IMR-90 (cell line): Measurements from ENCODE around the gene FDX1. TPM values are rescaled to one million over a fixed set of nuclear protein-coding genes. Genes with fewer than 3 reads are reported as not detected.

Experiments
- ATAC-seq: fragments of 200-7000 bp; cut with Tn5 transposase; 2 replicates; pipeline ENCODE4 v1.9.1; 2020; ENCODE audit warnings: low read depth, mild to moderate bottlenecking, moderate library complexity
- BruUV-seq: library from RNA; stranded (reverse); fragments of 400-500 nt; replicated peaks from 2 replicates; lab custom pipeline; 2021; lab: Mats Ljungman, UMichigan
- CTCF ChIA-PET: fragments of 300-600 bp; formaldehyde crosslinking; extraction: SDS; loops from one replicate; lab custom pipeline; 2021; ENCODE audit warnings: antibody characterized with exemption; lab: Yijun Ruan, JAX
- POLR2A ChIA-PET: fragments of 300-600 bp; sonication (Branson Sonifier 250); formaldehyde crosslinking; loops from one replicate; lab custom pipeline; 2022; ENCODE audit warnings: antibody characterized with exemption; ENCODE audit not compliant: unreplicated experiment; lab: Charles Lee
- DNase-seq: peaks from one replicate; pipeline ENCODE4 v3.0.0; 2013
- H2AFZ ChIP-seq: replicated peaks from 2 replicates; pipeline ENCODE3; 2013; ENCODE audit warnings: low read length, mild to moderate bottlenecking; ENCODE audit not compliant: poor library complexity
- H2AK5ac ChIP-seq: 2 replicates; pipeline ENCODE4 v1.6.1; 2013; ENCODE audit warnings: low read depth, low read length, inconsistent platforms
- H2AK9ac ChIP-seq: replicated peaks from 2 replicates; pipeline ENCODE3; 2013; ENCODE audit warnings: mild to moderate bottlenecking, low read depth, low read length, moderate library complexity; ENCODE audit not compliant: poor library complexity
- H2BK120ac ChIP-seq: 2 replicates; pipeline ENCODE4 v1.6.1; 2013; ENCODE audit warnings: low read depth, low read length, inconsistent platforms
- H2BK15ac ChIP-seq: 3 replicates; pipeline ENCODE4 v1.6.1; 2013; ENCODE audit warnings: low read depth, low read length, inconsistent platforms
- H2BK20ac ChIP-seq: 2 replicates; pipeline ENCODE4 v1.6.1; 2013; ENCODE audit warnings: low read depth, mild to moderate bottlenecking, inconsistent platforms, low read length, moderate library complexity
- H2BK5ac ChIP-seq: 2 replicates; pipeline ENCODE4 v1.6.1; 2013; ENCODE audit warnings: mild to moderate bottlenecking, low read depth, low read length, inconsistent platforms; ENCODE audit not compliant: poor library complexity, severe bottlenecking
- H3K14ac ChIP-seq: replicated peaks from 2 replicates; pipeline ENCODE4 v1.6.1; 2013; ENCODE audit warnings: low read depth, low read length, inconsistent platforms
- H3K18ac ChIP-seq: 2 replicates; pipeline ENCODE4 v1.6.1; 2013; ENCODE audit warnings: low read depth, low read length, control low read depth
- H3K23ac ChIP-seq: 2 replicates; pipeline ENCODE4 v1.6.1; 2013; ENCODE audit warnings: low read depth, low read length, inconsistent platforms
- H3K27ac ChIP-seq: 2 replicates; pipeline ENCODE4 v1.5.1; 2013; ENCODE audit warnings: mild to moderate bottlenecking, control low read depth, low read length; ENCODE audit not compliant: insufficient read depth
- H3K27me3 ChIP-seq: 2 replicates; pipeline ENCODE4 v1.6.1; 2013; ENCODE audit warnings: low read length; ENCODE audit not compliant: control insufficient read depth, insufficient read depth
- H3K36me3 ChIP-seq: 2 replicates; pipeline ENCODE4 v1.6.1; 2013; ENCODE audit warnings: low read length, mixed read lengths; ENCODE audit not compliant: control insufficient read depth, insufficient read depth
- H3K4ac ChIP-seq: 2 replicates; pipeline ENCODE4 v1.6.1; 2013; ENCODE audit warnings: low read depth, low read length, inconsistent platforms
- H3K4me1 ChIP-seq: 2 replicates; pipeline ENCODE4 v1.6.1; 2013; ENCODE audit warnings: low read length, mixed read lengths; ENCODE audit not compliant: control insufficient read depth, insufficient read depth
- H3K4me2 ChIP-seq: 2 replicates; pipeline ENCODE4 v1.6.1; 2013; ENCODE audit warnings: low read depth, mild to moderate bottlenecking, control low read depth, low read length, moderate library complexity
- H3K4me3 ChIP-seq: 2 replicates; pipeline ENCODE4 v1.5.1; 2013; ENCODE audit warnings: low read depth, mild to moderate bottlenecking, control low read depth, low read length, moderate library complexity; ENCODE audit not compliant: insufficient read depth
- H3K56ac ChIP-seq: 2 replicates; pipeline ENCODE4 v1.6.1; 2013; ENCODE audit warnings: low read length, inconsistent platforms; ENCODE audit not compliant: insufficient read depth; ENCODE audit errors: extremely low read depth
- H3K79me1 ChIP-seq, 2 experiments: 2 replicates each; pipeline ENCODE4 v1.6.1; 2013; ENCODE audit warnings: low read length in 2 of 2, inconsistent platforms in 1 of 2, low read depth in 1 of 2
- H3K9ac ChIP-seq: 2 replicates; pipeline ENCODE4 v1.6.1; 2013; ENCODE audit warnings: low read depth, low read length, control low read depth
- H3K9me1 ChIP-seq: 2 replicates; pipeline ENCODE4 v1.6.1; 2013; ENCODE audit warnings: low read length, inconsistent platforms; ENCODE audit not compliant: insufficient read depth
- H3K9me3 ChIP-seq: 2 replicates; pipeline ENCODE4 v1.6.1; 2013; ENCODE audit warnings: low read length; ENCODE audit not compliant: control insufficient read depth, insufficient read depth
- H4K20me1 ChIP-seq: 2 replicates; pipeline ENCODE4 v1.6.1; 2013; ENCODE audit warnings: low read length, inconsistent platforms; ENCODE audit not compliant: insufficient read depth
- H4K5ac ChIP-seq: 2 replicates; pipeline ENCODE4 v1.6.1; 2013; ENCODE audit warnings: mild to moderate bottlenecking, low read depth, low read length, control low read depth
- H4K8ac ChIP-seq, 2 experiments: 2 replicates each; pipeline ENCODE4 v1.6.1; 2013; ENCODE audit warnings: low read depth in 2 of 2, low read length in 2 of 2, control low read depth in 1 of 2, inconsistent platforms in 1 of 2
- H4K91ac ChIP-seq: 2 replicates; pipeline ENCODE4 v1.6.1; 2013; ENCODE audit warnings: low read depth, low read length, inconsistent platforms; ENCODE audit not compliant: insufficient read depth
- BHLHE40 ChIP-seq: fragments of 150-350 bp; IDR thresholded peaks from 2 replicates; pipeline ENCODE4 v1.6.1; 2016; ENCODE audit warnings: mild to moderate bottlenecking, low read depth, low read length
- CEBPB ChIP-seq: IDR thresholded peaks from 2 replicates; pipeline ENCODE4 v1.6.1; 2012; ENCODE audit warnings: low read depth, low read length, improper control_type of control experiment
- ELK1 ChIP-seq: fragments of 150-350 bp; IDR thresholded peaks from 2 replicates; pipeline ENCODE4 v1.6.1; 2016; ENCODE audit warnings: low read depth, mild to moderate bottlenecking, low read length, moderate library complexity, borderline replicate concordance
- FOS ChIP-seq: fragments of 150-350 bp; IDR thresholded peaks from 2 replicates; pipeline ENCODE4 v1.6.1; 2016; ENCODE audit warnings: low read depth, low read length
- MAFK ChIP-seq: IDR thresholded peaks from 2 replicates; pipeline ENCODE4 v1.6.1; 2012; ENCODE audit warnings: low read depth, low read length, improper control_type of control experiment
- MAZ ChIP-seq: IDR thresholded peaks from 2 replicates; pipeline ENCODE4 v1.6.1; 2012; ENCODE audit warnings: low read depth, mild to moderate bottlenecking, low read length, improper control_type of control experiment, moderate library complexity, borderline replicate concordance
- MXI1 ChIP-seq: IDR thresholded peaks from 2 replicates; pipeline ENCODE4 v1.6.1; 2012; ENCODE audit warnings: low read depth, mild to moderate bottlenecking, low read length, moderate library complexity, borderline replicate concordance
- NFE2L2 ChIP-seq: fragments of 150-350 bp; IDR thresholded peaks from 2 replicates; pipeline ENCODE4 v1.6.1; 2016; ENCODE audit warnings: low read depth, mild to moderate bottlenecking, low read length
- POLR2A ChIP-seq: IDR thresholded peaks from 2 replicates; pipeline ENCODE4 v1.6.1; 2012; ENCODE audit warnings: mild to moderate bottlenecking, low read depth, low read length
- RAD21 ChIP-seq: IDR thresholded peaks from 2 replicates; pipeline ENCODE4 v1.6.1; 2012; ENCODE audit warnings: low read length, improper control_type of control experiment
- RCOR1 ChIP-seq: IDR thresholded peaks from 2 replicates; pipeline ENCODE4 v1.6.1; 2012; ENCODE audit warnings: mild to moderate bottlenecking, low read length, improper control_type of control experiment; ENCODE audit not compliant: insufficient replicate concordance
- RFX5 ChIP-seq: IDR thresholded peaks from 2 replicates; pipeline ENCODE4 v1.8.0; 2012; ENCODE audit warnings: low read depth, mild to moderate bottlenecking, low read length, moderate library complexity
- SMC3 ChIP-seq: fragments of 150-350 bp; IDR thresholded peaks from 2 replicates; pipeline ENCODE4 v1.6.1; 2016; ENCODE audit warnings: low read depth, mild to moderate bottlenecking, antibody characterized with exemption, low read length, moderate library complexity
- WGBS, 2 experiments: methylation state at CpG; one replicate each; pipeline versions ENCODE4 v1.1.5 to v1.1.7; 2013; ENCODE audit warnings: missing lambda C conversion rate in 2 of 2; ENCODE audit not compliant: insufficient read length in 1 of 2; ENCODE audit errors: extremely low coverage in 2 of 2; 5-methylcytosine and 5-hydroxymethylcytosine counted together
- dilution Hi-C: fragments of 300-500 bp; cut with HindIII; formaldehyde crosslinking; loops from one replicate; pipeline ENCODE4 v1.14.3; 2018; ENCODE audit warnings: low sequenced_read_pairs; ENCODE audit not compliant: unreplicated experiment
- in situ Hi-C: fragments of 300-500 bp; cut with MboI; formaldehyde crosslinking; loops from 3 replicates; pipeline ENCODE4 v1.14.3; 2019; ENCODE audit warnings: low sequenced_read_pairs, inconsistent platforms, mixed read lengths
- intact Hi-C: fragments of 100-400 bp; cut with micrococcal nuclease; formaldehyde crosslinking; loops from 2 replicates; pipeline ENCODE4 v1.10.0; 2022
- polyA plus RNA-seq, 3 experiments: library from polyadenylated mRNA; depleted of rRNA; stranded (reverse); fragments of >200 nt; gene quantifications; 2 replicates each; pipeline ENCODE4 v1.2.3, GENCODE V29; 2012; ENCODE audit warnings: low replicate concordance in 1 of 3
- total RNA-seq: library from RNA; depleted of rRNA; stranded (reverse); fragments of >200 nt; gene quantifications from 2 replicates; pipeline ENCODE4 v1.2.3, GENCODE V29; 2012
- TF ChIP-seq, protein P1 (sequence below): fragments of 150-350 bp; IDR thresholded peaks from 2 replicates; pipeline ENCODE4 v1.6.1; 2017; ENCODE audit warnings: mild to moderate bottlenecking, antibody characterized with exemption, low read length, low read depth
- TF ChIP-seq, protein P2 (sequence below): conservative IDR thresholded peaks from 2 replicates; pipeline ENCODE4 v1.5.1; 2012; ENCODE audit warnings: mild to moderate bottlenecking, low read depth, low read length, improper control_type of control experiment

The FDX1 gene
- total and polyA plus RNA-seq, 2 of the 4 experiments (the other 2 are of a cell fraction), result 4.3 to 5.1 TPM

- H4K5ac ChIP-seq, result no peak overlapping the region
- TF ChIP-seq, protein P1, sequence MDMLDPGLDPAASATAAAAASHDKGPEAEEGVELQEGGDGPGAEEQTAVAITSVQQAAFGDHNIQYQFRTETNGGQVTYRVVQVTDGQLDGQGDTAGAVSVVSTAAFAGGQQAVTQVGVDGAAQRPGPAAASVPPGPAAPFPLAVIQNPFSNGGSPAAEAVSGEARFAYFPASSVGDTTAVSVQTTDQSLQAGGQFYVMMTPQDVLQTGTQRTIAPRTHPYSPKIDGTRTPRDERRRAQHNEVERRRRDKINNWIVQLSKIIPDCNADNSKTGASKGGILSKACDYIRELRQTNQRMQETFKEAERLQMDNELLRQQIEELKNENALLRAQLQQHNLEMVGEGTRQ, result no peak
- TF ChIP-seq NFE2L2, result no peak
- TF ChIP-seq, protein P2, sequence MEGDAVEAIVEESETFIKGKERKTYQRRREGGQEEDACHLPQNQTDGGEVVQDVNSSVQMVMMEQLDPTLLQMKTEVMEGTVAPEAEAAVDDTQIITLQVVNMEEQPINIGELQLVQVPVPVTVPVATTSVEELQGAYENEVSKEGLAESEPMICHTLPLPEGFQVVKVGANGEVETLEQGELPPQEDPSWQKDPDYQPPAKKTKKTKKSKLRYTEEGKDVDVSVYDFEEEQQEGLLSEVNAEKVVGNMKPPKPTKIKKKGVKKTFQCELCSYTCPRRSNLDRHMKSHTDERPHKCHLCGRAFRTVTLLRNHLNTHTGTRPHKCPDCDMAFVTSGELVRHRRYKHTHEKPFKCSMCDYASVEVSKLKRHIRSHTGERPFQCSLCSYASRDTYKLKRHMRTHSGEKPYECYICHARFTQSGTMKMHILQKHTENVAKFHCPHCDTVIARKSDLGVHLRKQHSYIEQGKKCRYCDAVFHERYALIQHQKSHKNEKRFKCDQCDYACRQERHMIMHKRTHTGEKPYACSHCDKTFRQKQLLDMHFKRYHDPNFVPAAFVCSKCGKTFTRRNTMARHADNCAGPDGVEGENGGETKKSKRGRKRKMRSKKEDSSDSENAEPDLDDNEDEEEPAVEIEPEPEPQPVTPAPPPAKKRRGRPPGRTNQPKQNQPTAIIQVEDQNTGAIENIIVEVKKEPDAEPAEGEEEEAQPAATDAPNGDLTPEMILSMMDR, result no peak
- no peak for TF ChIP-seq RCOR1
- TF ChIP-seq ELK1, result no peak
- no peak for TF ChIP-seq SMC3
- no peak for TF ChIP-seq MAZ
- TF ChIP-seq FOS, result no peak
- TF ChIP-seq RAD21, result no peak
- no peak for TF ChIP-seq MXI1
- TF ChIP-seq CEBPB, result no peak
- no peak for TF ChIP-seq BHLHE40
- no peak for TF ChIP-seq MAFK
- no peak for TF ChIP-seq POLR2A
- TF ChIP-seq RFX5, result no peak
- no peaks in the 10 kb centered on the region for H3K27me3 ChIP-seq
- H3K27ac ChIP-seq, result no peak overlapping the region
- no peak overlapping the region for H3K56ac ChIP-seq
- no peak overlapping the region for H2BK20ac ChIP-seq
- no peak overlapping the region for H3K4ac ChIP-seq
- no peak overlapping the region for H2AFZ ChIP-seq
- dilution Hi-C loops, result no loop called here
- H3K9ac ChIP-seq, result no peak overlapping the region
- H3K9me3 ChIP-seq, result no peaks in the 10 kb centered on the region
- no peak overlapping the region for H3K14ac ChIP-seq
- no TSS peak for BruUV-seq
- H2BK5ac ChIP-seq, result peak overlapping the region; percentile 26
- H2AK9ac ChIP-seq, result no peak overlapping the region
- no peak overlapping the region for H3K4me2 ChIP-seq
- in situ Hi-C loops, result loop anchor here (25.0 kb wide), 2 partner anchors 258 to 983 kb away; partner anchors contain the start of gene ARHGAP20
- peaks cover 10% of the 10 kb centered on the region; the same call in 1 of the 2 replicates for H3K9me1 ChIP-seq
- peak; percentile 49; the same call in 1 of the 2 replicates for ATAC-seq
- H2AK5ac ChIP-seq, result no peak overlapping the region
- no peak overlapping the region for H2BK15ac ChIP-seq
- no peak for DNase-seq
- POLR2A ChIA-PET, result no interaction called here
- peak overlapping the region; percentile 44; the same call in 1 of the 2 replicates for H3K18ac ChIP-seq
- no peak overlapping the region for H2BK120ac ChIP-seq
- no peak overlapping the region for H4K8ac ChIP-seq
- no peak overlapping the region for H3K4me3 ChIP-seq
- H3K4me1 ChIP-seq, result no peaks in the 10 kb centered on the region
- intact Hi-C loops, result no loop called here
- H4K91ac ChIP-seq, result no peak overlapping the region
- H3K23ac ChIP-seq, result no peak overlapping the region
- H3K36me3 ChIP-seq, result peaks cover 1% of the 10 kb centered on the region; the same call in 1 of the 2 replicates
- H4K20me1 ChIP-seq, result no peaks in the 10 kb centered on the region
- CTCF ChIA-PET, result no interaction called here
- H3K79me1 ChIP-seq, result peaks cover 9 to 19% of the 10 kb centered on the region in 2 experiments; a peak in 3 of 4 replicates
- WGBS, 2 experiments, result no CpG with 5 or more reads among the region's 5 CpGs
Measured at GRCh38 chr11:110453684-110454354, 24.1 kb downstream of the FDX1 start.
